Body of pancreas (tissue), 4 donors: ENCODE results near the gene NLRP5.

Experiments used
- POLR2A ChIP-seq, 3 donors: fragments of 450-650 bp; IDR thresholded peaks; one replicate each; pipeline ENCODE4 v1.6.1; 2016; ENCODE audit warnings: antibody characterized with exemption in 3 of 3, mild to moderate bottlenecking in 2 of 3
- TF ChIP-seq, protein P1 (sequence below), 7 experiments: fragments of 450-650 bp in 4 of 7; fragments of 200-600 bp in 3 of 7; sonication (generic) in 3 of 7; IDR thresholded peaks; one replicate each; pipeline ENCODE4 v1.5.1; 2016 to 2019; ENCODE audit warnings: antibody characterized with exemption in 7 of 7

- TF ChIP-seq, protein P1, sequence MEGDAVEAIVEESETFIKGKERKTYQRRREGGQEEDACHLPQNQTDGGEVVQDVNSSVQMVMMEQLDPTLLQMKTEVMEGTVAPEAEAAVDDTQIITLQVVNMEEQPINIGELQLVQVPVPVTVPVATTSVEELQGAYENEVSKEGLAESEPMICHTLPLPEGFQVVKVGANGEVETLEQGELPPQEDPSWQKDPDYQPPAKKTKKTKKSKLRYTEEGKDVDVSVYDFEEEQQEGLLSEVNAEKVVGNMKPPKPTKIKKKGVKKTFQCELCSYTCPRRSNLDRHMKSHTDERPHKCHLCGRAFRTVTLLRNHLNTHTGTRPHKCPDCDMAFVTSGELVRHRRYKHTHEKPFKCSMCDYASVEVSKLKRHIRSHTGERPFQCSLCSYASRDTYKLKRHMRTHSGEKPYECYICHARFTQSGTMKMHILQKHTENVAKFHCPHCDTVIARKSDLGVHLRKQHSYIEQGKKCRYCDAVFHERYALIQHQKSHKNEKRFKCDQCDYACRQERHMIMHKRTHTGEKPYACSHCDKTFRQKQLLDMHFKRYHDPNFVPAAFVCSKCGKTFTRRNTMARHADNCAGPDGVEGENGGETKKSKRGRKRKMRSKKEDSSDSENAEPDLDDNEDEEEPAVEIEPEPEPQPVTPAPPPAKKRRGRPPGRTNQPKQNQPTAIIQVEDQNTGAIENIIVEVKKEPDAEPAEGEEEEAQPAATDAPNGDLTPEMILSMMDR (IDR thresholded peaks at IDR 0.05), result no peak
- TF ChIP-seq POLR2A (IDR thresholded peaks at IDR 0.05), result no peak
Measured at GRCh38 chr19:56092685-56093631, 106.4 kb downstream of the NLRP5 start.
